K562 (cell line): ENCODE data around the gene DCAF4. TPM values are rescaled to one million over a fixed set of nuclear protein-coding genes. Genes with fewer than 3 reads are reported as not detected.

ENCODE experiments used
- ATAC-seq: fragments of 200-7000 bp; cut with Tn5 transposase; 3 replicates; pipeline ENCODE4 v1.9.1; 2020; ENCODE audit warnings: moderate library complexity
- BruUV-seq: library from RNA; stranded (reverse); fragments of 400-500 nt; replicated peaks from 2 replicates; lab custom pipeline; 2021; lab: Mats Ljungman, UMichigan
- CTCF ChIA-PET: fragments of 300-600 bp; formaldehyde crosslinking; extraction: SDS; loops from one replicate; lab custom pipeline; 2021; ENCODE audit warnings: low intra/inter-chr PET ratio; lab: Yijun Ruan, JAX
- POLR2A ChIA-PET: fragments of 300-600, 350-650 bp; sonication (Branson Sonifier 250); formaldehyde crosslinking; extraction: SDS; loops from one replicate; lab custom pipeline; 2021; ENCODE audit warnings: antibody characterized with exemption, inconsistent platforms; lab: Yijun Ruan, JAX
- DNase-seq, 4 experiments: peaks; one replicate each; pipeline versions ENCODE4 v3.0.0 to v3.0.0-alpha.2; 2011 to 2018; ENCODE audit warnings: low spot score in 3 of 4, mixed read lengths in 3 of 4; ENCODE audit errors: extremely low read depth in 1 of 4
- FAIRE-seq: peaks from 2 replicates; lab custom pipeline; 2011; peaks lifted over from hg19 to GRCh38; lab: Jason Lieb, UNC
- H2AFZ ChIP-seq: 2 replicates; pipeline ENCODE4 v1.6.0; 2011; ENCODE audit warnings: low read depth, low read length, control low read depth, inconsistent platforms
- H3K27ac ChIP-seq: fragments of 200-600 bp; 3 replicates; pipeline ENCODE4 v1.8.0; 2011; ENCODE audit warnings: low read depth, mild to moderate bottlenecking, control low read depth, inconsistent platforms, low read length, moderate library complexity, mixed read lengths; ENCODE audit errors: extremely low read depth
- H3K27me3 ChIP-seq, 2 experiments: fragments of 300-600 bp in 1 of 2; 2 replicates in 1 of 2; 3 replicates in 1 of 2; pipeline versions ENCODE4 v1.6.0 to v1.8.0; 2011; ENCODE audit warnings: inconsistent platforms in 2 of 2, low read length in 2 of 2, mild to moderate bottlenecking in 1 of 2, mixed read lengths in 1 of 2, moderate library complexity in 1 of 2; ENCODE audit not compliant: control insufficient read depth in 2 of 2, insufficient read depth in 2 of 2
- H3K36me3 ChIP-seq: fragments of 300-600 bp; 3 replicates; pipeline ENCODE4 v1.8.0; 2011; ENCODE audit warnings: mild to moderate bottlenecking, low read length, inconsistent platforms; ENCODE audit not compliant: control insufficient read depth, insufficient read depth
- H3K4me1 ChIP-seq, 2 experiments: fragments of 200-600 bp in 1 of 2; replicated peaks in 1 of 2; 2 replicates in 1 of 2; 3 replicates in 1 of 2; pipeline versions ENCODE4 v1.5.1 to v1.8.0; 2011; ENCODE audit warnings: inconsistent platforms in 2 of 2, low read length in 2 of 2, mild to moderate bottlenecking in 1 of 2, mixed read lengths in 1 of 2, moderate library complexity in 1 of 2; ENCODE audit not compliant: control insufficient read depth in 2 of 2, insufficient read depth in 2 of 2
- H3K4me2 ChIP-seq: 2 replicates; pipeline ENCODE4 v1.6.1; 2011; ENCODE audit warnings: low read length, control low read depth, inconsistent platforms, mixed read lengths; ENCODE audit not compliant: insufficient read depth
- H3K4me3 ChIP-seq: fragments of 200-600 bp; sonication (generic), shearing (Covaris generic); 2 replicates; pipeline ENCODE4 v1.5.1; 2016; ENCODE audit warnings: control low read depth, inconsistent platforms
- H3K79me2 ChIP-seq: fragments of 200-600 bp; 3 replicates; pipeline ENCODE4 v1.8.0; 2011; ENCODE audit warnings: low read length, inconsistent platforms; ENCODE audit not compliant: control insufficient read depth, insufficient read depth
- H3K9ac ChIP-seq, 2 experiments: 2 replicates each; pipeline versions ENCODE4 v1.6.0 to v1.6.1; 2011; ENCODE audit warnings: low read depth in 2 of 2, low read length in 2 of 2, control low read depth in 1 of 2, inconsistent platforms in 1 of 2, mild to moderate bottlenecking in 1 of 2, mixed read lengths in 1 of 2; ENCODE audit not compliant: insufficient read depth in 1 of 2
- H3K9me1 ChIP-seq: one replicate; pipeline ENCODE4 v1.6.0; 2011; ENCODE audit warnings: inconsistent platforms, mild to moderate bottlenecking, low read length, moderate library complexity; ENCODE audit not compliant: control insufficient read depth, insufficient read depth
- H3K9me3 ChIP-seq: replicated peaks from 2 replicates; pipeline ENCODE4 v1.5.1; 2011; ENCODE audit warnings: low read depth, low read length, inconsistent platforms; ENCODE audit not compliant: control insufficient read depth, insufficient read depth
- H4K20me1 ChIP-seq: replicated peaks from 2 replicates; pipeline ENCODE4 v1.6.1; 2011; ENCODE audit warnings: low read length, inconsistent platforms, mixed read lengths; ENCODE audit not compliant: control insufficient read depth, insufficient read depth
- ADNP ChIP-seq: fragments of 200-800 bp; sonication (Bioruptor generic); IDR thresholded peaks from 2 replicates; pipeline ENCODE4 v1.6.1; 2016; ENCODE audit warnings: missing genetic modification characterization, missing compliant biosample characterization
- BRD4 ChIP-seq: fragments of 200-600 bp; sonication (generic); IDR thresholded peaks from 2 replicates; pipeline ENCODE4 v1.6.1; 2017; ENCODE audit warnings: inconsistent platforms
- DIDO1 ChIP-seq: fragments of 450-650 bp; IDR thresholded peaks from 2 replicates; pipeline ENCODE4 v1.6.1; 2016; ENCODE audit warnings: low read depth, missing biosample characterization, missing genetic modification characterization
- ESRRB ChIP-seq: fragments of 250-450 bp; sonication (Bioruptor Pico); IDR thresholded peaks from 2 replicates; pipeline ENCODE4 v1.5.0; 2020; ENCODE audit warnings: mild to moderate bottlenecking, moderate library complexity, borderline replicate concordance
- HMG20A ChIP-seq: fragments of 450-650 bp; formaldehyde crosslinking; conservative IDR thresholded peaks from 2 replicates; pipeline ENCODE4 v1.4.0; 2020; ENCODE audit warnings: mild to moderate bottlenecking, mixed read lengths
- PHTF2 ChIP-seq: fragments of 250-450 bp; sonication (Bioruptor Pico); IDR thresholded peaks from 2 replicates; pipeline ENCODE4 v1.5.0; 2021; ENCODE audit warnings: mild to moderate bottlenecking
- RBM22 ChIP-seq: fragments of 200-400 bp; formaldehyde crosslinking; IDR thresholded peaks from 2 replicates; pipeline ENCODE4 v1.6.1; 2018; ENCODE audit warnings: low read length, low read depth; ENCODE audit not compliant: poor library complexity, severe bottlenecking
- TBP ChIP-seq: optimal IDR thresholded peaks from 2 replicates; pipeline ENCODE3; 2011; ENCODE audit warnings: low read depth, low read length, improper control_type of control experiment
- ZFP36 ChIP-seq: fragments of 150-350 bp; IDR thresholded peaks from 2 replicates; pipeline ENCODE4 v1.6.1; 2018; ENCODE audit warnings: low read length, low read depth; ENCODE audit not compliant: partially characterized antibody
- ZNF23 ChIP-seq: fragments of 250-450 bp; sonication (Bioruptor Pico); IDR thresholded peaks from 2 replicates; pipeline ENCODE4 v1.4.0; 2020; ENCODE audit warnings: mild to moderate bottlenecking
- ZNF408 ChIP-seq: fragments of 250-450 bp; sonication (Bioruptor Pico); IDR thresholded peaks from 2 replicates; pipeline ENCODE4 v1.4.0; 2020; ENCODE audit warnings: low read depth, mild to moderate bottlenecking, moderate library complexity
- ZNF609 ChIP-seq: sonication (generic); formaldehyde crosslinking; IDR thresholded peaks from 2 replicates; pipeline ENCODE4 v1.8.1; 2023; ENCODE audit warnings: missing genetic modification reagents, mild to moderate bottlenecking, borderline replicate concordance
- WGBS: fragments of 100-300 bp; shearing (Covaris generic); methylation state at CpG from one replicate; pipeline ENCODE4 v1.1.6; 2016; ENCODE audit warnings: low coverage, mixed read lengths; ENCODE audit not compliant: insufficient coverage; ENCODE audit errors: missing lambda C conversion rate; 5-methylcytosine and 5-hydroxymethylcytosine counted together
- in situ Hi-C: fragments of 300-500 bp; cut with MboI; formaldehyde crosslinking; loops from 4 replicates; pipeline ENCODE4 v1.15.0; 2018; ENCODE audit warnings: inconsistent platforms, mixed read lengths
- intact Hi-C: fragments of 100-400 bp; cut with micrococcal nuclease; formaldehyde crosslinking; loops from 2 replicates; pipeline ENCODE4 v1.14.2; 2022
- polyA plus RNA-seq, 8 experiments: library from polyadenylated mRNA; depleted of rRNA in 4 of 8; stranded (reverse) in 5 of 8; unstranded in 3 of 8; fragments of >200 nt; fragmentation: Nextera tagmentation in 2 of 8; fragmentation: Illumina TruSeq in 1 of 8; extraction: Ambion mirVana in 2 of 8; extraction: Trizol in 1 of 8; gene quantifications; 2 replicates each; pipeline versions ENCODE4 v1.2.1 to v1.2.3, GENCODE V29; 2011 to 2014; ENCODE audit warnings: inconsistent platforms in 1 of 8, missing spikeins in 1 of 8
- total RNA-seq, 7 experiments: library from RNA; depleted of rRNA in 6 of 7; stranded (reverse); fragments of >200 nt in 6 of 7; fragmentation: Illumina TruSeq in 2 of 7; extraction: Trizol in 2 of 7; gene quantifications; 2 replicates each; pipeline versions ENCODE4 v1.2.1 to v1.2.3, GENCODE V29; 2011 to 2021; ENCODE audit warnings: low replicate concordance in 1 of 7
- TF ChIP-seq, protein P1 (sequence below): sonication (generic); formaldehyde crosslinking; IDR thresholded peaks from 2 replicates; pipeline ENCODE4 v1.8.0; 2023; ENCODE audit warnings: mild to moderate bottlenecking, missing genetic modification reagents
- TF ChIP-seq, protein P2 (sequence below), 2 experiments: fragments of 450-650 bp in 1 of 2; sonication (generic) in 1 of 2; formaldehyde crosslinking; conservative IDR thresholded peaks; 2 replicates each; pipeline versions ENCODE4 v1.4.0 to v1.8.1; 2020 to 2022; ENCODE audit warnings: mild to moderate bottlenecking in 1 of 2, missing genetic modification reagents in 1 of 2

The DCAF4 gene
- total and polyA plus RNA-seq, 9 of the 15 experiments (the other 6 are each of a cell fraction or from before 2014, with no cell fraction given), result 2.7 to 49.2 (median 22.9) TPM

GRCh38 chr14:72883109-72883508, 43.2 kb upstream of the DCAF4 start:
- FAIRE-seq (no peak), ATAC-seq (no peak), DNase-seq (no peak)
- H3K27ac ChIP-seq, result no peak overlapping the region
- H3K9me1 ChIP-seq, result no peaks in the 10 kb centered on the region
- no peaks in the 10 kb centered on the region for H3K9me3 ChIP-seq
- H3K79me2 ChIP-seq, result no peaks in the 10 kb centered on the region
- no peak overlapping the region for H3K4me3 ChIP-seq
- H4K20me1 ChIP-seq, result no peaks in the 10 kb centered on the region
- no peaks in the 10 kb centered on the region for H3K36me3 ChIP-seq
- no peak overlapping the region for H3K4me2 ChIP-seq
- POLR2A ChIA-PET, result interaction anchor here (0.7 kb wide), 1 partner anchor 125 kb away, joined by 3 read pairs; no protein-coding TSS in a partner anchor
- no peaks in the 10 kb centered on the region for H3K27me3 ChIP-seq
- intact Hi-C loops (no loop called here), in situ Hi-C loops (no loop called here)
- WGBS, result 60% methylated on average over 2 of the region's 2 CpGs
- H3K9ac ChIP-seq, result no peak overlapping the region; a peak in 1 of 4 replicates
- H2AFZ ChIP-seq, result no peak overlapping the region
- CTCF ChIA-PET, result no interaction called here
- peaks cover 0 to 6% of the 10 kb centered on the region in 2 experiments; a peak in 3 of 5 replicates for H3K4me1 ChIP-seq
- BruUV-seq, result no TSS peak
- no peak for TF ChIP-seq DIDO1
- no peak for TF ChIP-seq HMG20A (CRISPR knock-in tag)
- no peak for TF ChIP-seq RBM22
- TF ChIP-seq BRD4, result no peak
- no peak for TF ChIP-seq ZNF23 (CRISPR knock-in tag)
- TF ChIP-seq, protein P1, sequence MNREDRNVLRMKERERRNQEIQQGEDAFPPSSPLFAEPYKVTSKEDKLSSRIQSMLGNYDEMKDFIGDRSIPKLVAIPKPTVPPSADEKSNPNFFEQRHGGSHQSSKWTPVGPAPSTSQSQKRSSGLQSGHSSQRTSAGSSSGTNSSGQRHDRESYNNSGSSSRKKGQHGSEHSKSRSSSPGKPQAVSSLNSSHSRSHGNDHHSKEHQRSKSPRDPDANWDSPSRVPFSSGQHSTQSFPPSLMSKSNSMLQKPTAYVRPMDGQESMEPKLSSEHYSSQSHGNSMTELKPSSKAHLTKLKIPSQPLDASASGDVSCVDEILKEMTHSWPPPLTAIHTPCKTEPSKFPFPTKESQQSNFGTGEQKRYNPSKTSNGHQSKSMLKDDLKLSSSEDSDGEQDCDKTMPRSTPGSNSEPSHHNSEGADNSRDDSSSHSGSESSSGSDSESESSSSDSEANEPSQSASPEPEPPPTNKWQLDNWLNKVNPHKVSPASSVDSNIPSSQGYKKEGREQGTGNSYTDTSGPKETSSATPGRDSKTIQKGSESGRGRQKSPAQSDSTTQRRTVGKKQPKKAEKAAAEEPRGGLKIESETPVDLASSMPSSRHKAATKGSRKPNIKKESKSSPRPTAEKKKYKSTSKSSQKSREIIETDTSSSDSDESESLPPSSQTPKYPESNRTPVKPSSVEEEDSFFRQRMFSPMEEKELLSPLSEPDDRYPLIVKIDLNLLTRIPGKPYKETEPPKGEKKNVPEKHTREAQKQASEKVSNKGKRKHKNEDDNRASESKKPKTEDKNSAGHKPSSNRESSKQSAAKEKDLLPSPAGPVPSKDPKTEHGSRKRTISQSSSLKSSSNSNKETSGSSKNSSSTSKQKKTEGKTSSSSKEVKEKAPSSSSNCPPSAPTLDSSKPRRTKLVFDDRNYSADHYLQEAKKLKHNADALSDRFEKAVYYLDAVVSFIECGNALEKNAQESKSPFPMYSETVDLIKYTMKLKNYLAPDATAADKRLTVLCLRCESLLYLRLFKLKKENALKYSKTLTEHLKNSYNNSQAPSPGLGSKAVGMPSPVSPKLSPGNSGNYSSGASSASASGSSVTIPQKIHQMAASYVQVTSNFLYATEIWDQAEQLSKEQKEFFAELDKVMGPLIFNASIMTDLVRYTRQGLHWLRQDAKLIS, result no peak
- no peak for TF ChIP-seq ZNF609 (CRISPR knock-in tag)
- TF ChIP-seq ZFP36, result no peak
- TF ChIP-seq, protein P2, sequence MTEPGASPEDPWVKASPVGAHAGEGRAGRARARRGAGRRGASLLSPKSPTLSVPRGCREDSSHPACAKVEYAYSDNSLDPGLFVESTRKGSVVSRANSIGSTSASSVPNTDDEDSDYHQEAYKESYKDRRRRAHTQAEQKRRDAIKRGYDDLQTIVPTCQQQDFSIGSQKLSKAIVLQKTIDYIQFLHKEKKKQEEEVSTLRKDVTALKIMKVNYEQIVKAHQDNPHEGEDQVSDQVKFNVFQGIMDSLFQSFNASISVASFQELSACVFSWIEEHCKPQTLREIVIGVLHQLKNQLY (CRISPR knock-in tag; conservative IDR thresholded peaks at IDR 0.05), result no peak
- TF ChIP-seq ZNF408 (CRISPR knock-in tag), result no peak
- TF ChIP-seq ESRRB (CRISPR knock-in tag), result no peak
- TF ChIP-seq ADNP (tag), result no peak
- no peak for TF ChIP-seq PHTF2 (CRISPR knock-in tag)
- TF ChIP-seq TBP, result no peak
